ENCODE data around the gene RSPH9. TPM values are rescaled to one million over a fixed set of nuclear protein-coding genes. Genes with fewer than 3 reads are reported as not detected.

The RSPH9 gene
- total RNA-seq, 1 donor from 2014 or later, result not detected

- no peaks in the 10 kb centered on the region for H3K9me3 Mint-ChIP-seq
- H3K36me3 Mint-ChIP-seq (ENCODE audit: low read depth), result peaks cover 53% of the 10 kb centered on the region
- H3K27ac Mint-ChIP-seq, result no peak overlapping the region
- peaks cover under 1% of the 10 kb centered on the region for H3K4me1 Mint-ChIP-seq
- no peaks in the 10 kb centered on the region for H3K27me3 Mint-ChIP-seq
- no peak for DNase-seq
- H3K4me3 Mint-ChIP-seq, result no peak overlapping the region
- TF ChIP-seq CTCF (IDR thresholded peaks at IDR 0.05), result no peak
- no peak for ATAC-seq (ENCODE audit: low read depth)
- CTCF ChIA-PET, result no interaction called here
- intact Hi-C loops (cut with micrococcal nuclease), result no loop called here
- POLR2A ChIA-PET, result interaction anchor here (1.6 kb wide), 1 partner anchor 15 kb away, joined by 4 read pairs; the partner anchor contains the start of gene GTPBP2
These were observed 30.5 kb upstream of the RSPH9 start for GRCh38 chr6:43614396-43614730.

GRCh38 chr6:43616725-43617472 is 27.9 kb upstream of the RSPH9 start:
- no peak overlapping the region for H3K27ac Mint-ChIP-seq
- H3K27me3 Mint-ChIP-seq, result no peaks in the 10 kb centered on the region
- peaks cover 60% of the 10 kb centered on the region for H3K36me3 Mint-ChIP-seq (ENCODE audit: low read depth)
- CTCF ChIA-PET, result no interaction called here
- intact Hi-C loops (cut with micrococcal nuclease), result no loop called here
- DNase-seq (no peak), ATAC-seq (ENCODE audit: low read depth) (no peak)
- POLR2A ChIA-PET, result interaction anchor here (1.5 kb wide), 1 partner anchor 10 kb away, joined by 4 read pairs; no protein-coding TSS in a partner anchor
- TF ChIP-seq CTCF (IDR thresholded peaks at IDR 0.05), result no peak
- H3K9me3 Mint-ChIP-seq, result no peaks in the 10 kb centered on the region
- peaks cover 3% of the 10 kb centered on the region for H3K4me1 Mint-ChIP-seq
- H3K4me3 Mint-ChIP-seq, result no peak overlapping the region

GRCh38 chr6:43621078-43621835 is 23.6 kb upstream of the RSPH9 start:
- ATAC-seq (ENCODE audit: low read depth), result no peak
- Mint-ChIP-seq H3K9me3 (no peaks in the 10 kb centered on the region), H3K4me3 (no peak overlapping the region), H3K27me3 (no peaks in the 10 kb centered on the region), H3K36me3 (ENCODE audit: low read depth) (peaks cover 77% of the 10 kb centered on the region), H3K4me1 (peaks cover 3% of the 10 kb centered on the region), H3K27ac (no peak overlapping the region)
- no peak for DNase-seq
- POLR2A ChIA-PET, result no interaction called here
- TF ChIP-seq CTCF (IDR thresholded peaks at IDR 0.05), result no peak
- CTCF ChIA-PET, result no interaction called here
- intact Hi-C loops (cut with micrococcal nuclease), result loop anchor here (10.0 kb wide), 1 partner anchor 376 kb away; the partner anchor contains the start of gene TTBK1

GRCh38 chr6:43621836-43622180 is 23.0 kb upstream of the RSPH9 start:
- H3K4me1 Mint-ChIP-seq, result peaks cover 7% of the 10 kb centered on the region
- no peaks in the 10 kb centered on the region for H3K9me3 Mint-ChIP-seq
- H3K36me3 Mint-ChIP-seq (ENCODE audit: low read depth), result peaks cover 76% of the 10 kb centered on the region
- ATAC-seq (ENCODE audit: low read depth), result no peak
- DNase-seq, result no peak
- H3K4me3 Mint-ChIP-seq, result no peak overlapping the region
- POLR2A ChIA-PET, result no interaction called here
- CTCF ChIA-PET, result interaction anchor here (1.2 kb wide), 1 partner anchor 14 kb away, joined by 3 read pairs; no protein-coding TSS in a partner anchor
- no peaks in the 10 kb centered on the region for H3K27me3 Mint-ChIP-seq
- intact Hi-C loops (cut with micrococcal nuclease), result loop anchor here (10.0 kb wide), 1 partner anchor 377 kb away; the partner anchor contains the start of gene TTBK1
- TF ChIP-seq CTCF (IDR thresholded peaks at IDR 0.05), result no peak
- H3K27ac Mint-ChIP-seq, result no peak overlapping the region

- ATAC-seq (ENCODE audit: low read depth) (no peak), DNase-seq (no peak)
- Mint-ChIP-seq H3K4me3 (no peak overlapping the region), H3K9me3 (no peaks in the 10 kb centered on the region), H3K27ac (no peak overlapping the region), H3K36me3 (ENCODE audit: low read depth) (peaks cover 75% of the 10 kb centered on the region), H3K27me3 (no peaks in the 10 kb centered on the region), H3K4me1 (peaks cover 14% of the 10 kb centered on the region)
- CTCF ChIA-PET, result interaction anchor here (1.2 kb wide), 1 partner anchor 14 kb away, joined by 3 read pairs; no protein-coding TSS in a partner anchor
- intact Hi-C loops (cut with micrococcal nuclease), result loop anchor here (10.0 kb wide), 1 partner anchor 378 kb away; the partner anchor contains the start of gene TTBK1
- POLR2A ChIA-PET, result no interaction called here
- TF ChIP-seq CTCF (IDR thresholded peaks at IDR 0.05), result no peak
These were observed 22.3 kb upstream of the RSPH9 start for GRCh38 chr6:43622541-43622940.
